MCF 10A (cell line): ENCODE data around the gene CDK4. TPM values are rescaled to one million over a fixed set of nuclear protein-coding genes. Genes with fewer than 3 reads are reported as not detected.

Experiments
- BruUV-seq: library from RNA; stranded (reverse); fragments of 400-500 nt; replicated peaks from 2 replicates; lab custom pipeline; 2021; lab: Mats Ljungman, UMichigan
- CTCF ChIA-PET: fragments of 300-600 bp; sonication (Branson Sonifier 250); formaldehyde crosslinking; extraction: SDS; loops from one replicate; lab custom pipeline; 2021; ENCODE audit warnings: antibody characterized with exemption, inconsistent platforms; lab: Yijun Ruan, JAX
- POLR2A ChIA-PET: fragments of 300-600, 350-650 bp; sonication (Branson Sonifier 250); formaldehyde crosslinking; extraction: SDS; loops from one replicate; lab custom pipeline; 2020; ENCODE audit warnings: antibody characterized with exemption, inconsistent platforms; lab: Yijun Ruan, JAX
- DNase-seq: peaks from one replicate; pipeline ENCODE4 v3.0.0-alpha.2; 2018; ENCODE audit not compliant: unreplicated experiment
- H3K27ac Mint-ChIP-seq: one replicate; pipeline ENCODE4 v1.8.0; 2022; ENCODE audit warnings: mild to moderate bottlenecking, low read depth, mixed read lengths; ENCODE audit not compliant: unreplicated experiment
- H3K27me3 Mint-ChIP-seq: one replicate; pipeline ENCODE4 v1.8.0; 2022; ENCODE audit warnings: mixed read lengths; ENCODE audit not compliant: insufficient read depth, unreplicated experiment
- H3K36me3 Mint-ChIP-seq: one replicate; pipeline ENCODE4 v1.8.0; 2022; ENCODE audit warnings: mild to moderate bottlenecking, moderate library complexity, mixed read lengths; ENCODE audit not compliant: insufficient read depth, unreplicated experiment
- H3K4me1 Mint-ChIP-seq: one replicate; pipeline ENCODE4 v1.8.0; 2022; ENCODE audit warnings: mixed read lengths; ENCODE audit not compliant: insufficient read depth, unreplicated experiment
- H3K4me3 Mint-ChIP-seq: one replicate; pipeline ENCODE4 v1.8.0; 2022; ENCODE audit warnings: mild to moderate bottlenecking, moderate library complexity, mixed read lengths; ENCODE audit not compliant: unreplicated experiment
- H3K9me3 Mint-ChIP-seq: one replicate; pipeline ENCODE4 v1.8.0; 2022; ENCODE audit warnings: mixed read lengths; ENCODE audit not compliant: unreplicated experiment
- CTCF ChIP-seq: fragments of 200-600 bp; IDR thresholded peaks from one replicate; pipeline ENCODE4 v1.8.0; 2022; ENCODE audit warnings: antibody characterized with exemption, mild to moderate bottlenecking; ENCODE audit not compliant: unreplicated experiment
- intact Hi-C: fragments of 100-400 bp; cut with micrococcal nuclease; formaldehyde crosslinking; loops from 2 replicates; pipeline ENCODE4 v1.14.1; 2022
- total RNA-seq: library from RNA; stranded (reverse); gene quantifications from 2 replicates; pipeline ENCODE4 v1.2.3, GENCODE V29; 2022

Gene CDK4
- total RNA-seq, 1 experiment from 2014 or later, result 123 TPM

- DNase-seq, result no peak
- H3K4me1 Mint-ChIP-seq, result peaks cover 27% of the 10 kb centered on the region
- intact Hi-C loops, result no loop called here
- ChIA-PET POLR2A (interaction anchor here (0.6 to 4.1 kb wide), 6 partner anchors 8 to 88 kb away, joined by 4 to 26 read pairs (median 7); partner anchors contain the start of genes CYP27B1, TSFM and TSPAN31), CTCF (interaction anchor here (0.6 to 2.3 kb wide), 11 partner anchors 10 to 1289 kb away, joined by 3 to 12 read pairs (median 4); partner anchors contain the start of genes CYP27B1, EEF1AKMT3, METTL1 and TSFM)
- no peaks in the 10 kb centered on the region for H3K27me3 Mint-ChIP-seq
- H3K4me3 Mint-ChIP-seq, result peak overlapping the region; percentile 73
- no peak overlapping the region for H3K27ac Mint-ChIP-seq
- H3K36me3 Mint-ChIP-seq, result peaks cover 17% of the 10 kb centered on the region
- no TSS peak for BruUV-seq
- H3K9me3 Mint-ChIP-seq, result no peaks in the 10 kb centered on the region
- TF ChIP-seq CTCF, result no peak
Observed at GRCh38 chr12:57756406-57757341, 4.6 kb upstream of the CDK4 start.

DNA sequence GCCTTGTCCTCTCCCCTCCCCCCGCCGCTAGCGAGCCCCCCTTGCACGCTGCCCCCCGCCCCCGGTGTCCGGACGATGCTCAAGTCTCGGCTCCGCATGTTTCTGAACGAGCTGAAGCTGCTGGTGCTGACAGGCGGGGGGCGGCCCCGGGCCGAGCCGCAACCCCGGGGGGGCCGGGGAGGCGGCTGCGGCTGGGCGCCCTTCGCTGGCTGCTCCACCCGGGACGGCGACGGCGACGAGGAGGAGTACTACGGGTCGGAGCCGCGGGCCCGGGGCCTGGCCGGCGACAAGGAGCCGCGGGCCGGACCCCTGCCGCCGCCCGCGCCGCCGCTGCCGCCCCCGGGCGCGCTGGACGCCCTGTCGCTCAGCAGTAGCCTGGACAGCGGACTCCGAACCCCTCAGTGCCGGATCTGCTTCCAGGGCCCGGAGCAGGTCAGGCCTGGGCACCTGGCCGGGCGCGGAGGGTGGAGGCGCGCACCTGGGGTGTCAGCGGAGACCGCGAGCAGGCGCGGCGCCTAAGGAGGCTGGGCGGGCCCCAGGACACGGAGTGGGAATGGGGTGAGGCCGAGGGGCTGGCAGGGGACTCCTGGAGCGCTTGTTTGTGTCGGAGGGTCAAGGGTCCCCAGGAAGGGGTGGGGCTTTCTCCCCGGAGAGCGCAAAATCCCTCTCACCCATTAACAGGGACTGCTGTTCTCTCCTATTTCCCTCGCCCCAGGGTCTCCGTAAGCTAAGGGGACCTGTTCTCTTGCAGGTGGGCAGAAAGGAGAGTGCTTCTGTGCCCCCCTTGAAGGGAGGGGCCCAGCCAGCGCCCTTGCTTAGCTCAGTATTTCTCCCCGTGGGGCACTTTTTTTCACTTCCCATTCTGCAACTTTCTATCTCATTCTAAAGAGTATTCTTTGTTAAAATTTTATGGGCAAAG, 3.6 kb upstream of the CDK4 start:
- Mint-ChIP-seq H3K27ac (no peak overlapping the region), H3K27me3 (no peaks in the 10 kb centered on the region), H3K36me3 (peaks cover 22% of the 10 kb centered on the region), H3K9me3 (no peaks in the 10 kb centered on the region), H3K4me1 (peaks cover 35% of the 10 kb centered on the region), H3K4me3 (peak overlapping the region; percentile 73)
- ChIA-PET POLR2A (interaction anchor here (0.7 to 4.1 kb wide), 6 partner anchors 9 to 38 kb away, joined by 3 to 26 read pairs (median 7); partner anchors contain the start of genes CYP27B1, TSFM and TSPAN31), CTCF (interaction anchor here (1.0 to 2.3 kb wide), 6 partner anchors 11 to 38 kb away, joined by 3 to 12 read pairs (median 4); partner anchors contain the start of genes CYP27B1, EEF1AKMT3, METTL1 and TSFM)
- no peak for DNase-seq
- no TSS peak for BruUV-seq
- intact Hi-C loops, result no loop called here
- TF ChIP-seq CTCF, result no peak

GRCh38 chr12:57755194-57755453, 3.0 kb upstream of the CDK4 start:
- ChIA-PET CTCF (no interaction called here), POLR2A (interaction anchor here (0.7 to 4.1 kb wide), 4 partner anchors 10 to 28 kb away, joined by 3 to 26 read pairs (median 12); partner anchors contain the start of genes CYP27B1, EEF1AKMT3, METTL1 and TSPAN31)
- peaks cover 28% of the 10 kb centered on the region for H3K36me3 Mint-ChIP-seq
- BruUV-seq, result no TSS peak
- peak overlapping the region; percentile 73 for H3K4me3 Mint-ChIP-seq
- DNase-seq, result no peak
- no peaks in the 10 kb centered on the region for H3K27me3 Mint-ChIP-seq
- TF ChIP-seq CTCF, result no peak
- H3K27ac Mint-ChIP-seq, result no peak overlapping the region
- intact Hi-C loops, result no loop called here
- peaks cover 40% of the 10 kb centered on the region for H3K4me1 Mint-ChIP-seq
- H3K9me3 Mint-ChIP-seq, result no peaks in the 10 kb centered on the region
